Prostate gland (tissue), 2 donors: ENCODE measurements around the gene RAD51B.

Experiments
- CTCF ChIP-seq, 4 experiments: fragments of 200-600 bp in 2 of 4; fragments of 450-650 bp in 2 of 4; sonication (generic) in 2 of 4; IDR thresholded peaks; 1 replicate in 3 of 4; 2 replicates in 1 of 4; pipeline ENCODE4 v1.5.1; 2016 to 2019; ENCODE audit warnings: antibody characterized with exemption in 4 of 4, mild to moderate bottlenecking in 2 of 4, moderate library complexity in 2 of 4
- POLR2A ChIP-seq: fragments of 450-650 bp; IDR thresholded peaks from one replicate; pipeline ENCODE4 v1.6.1; 2016; ENCODE audit warnings: antibody characterized with exemption, mild to moderate bottlenecking
- POLR2AphosphoS5 ChIP-seq: sonication (generic); formaldehyde crosslinking; IDR thresholded peaks from one replicate; pipeline ENCODE4 v1.6.1; 2017; ENCODE audit warnings: antibody characterized with exemption

- TF ChIP-seq POLR2AphosphoS5: no peak
- TF ChIP-seq POLR2A: no peak
- TF ChIP-seq CTCF (IDR thresholded peaks at IDR 0.05): no peak
Measured at GRCh38 chr14:67967206-67967605, 147.6 kb downstream of the RAD51B start.
